ENCODE measurements around the gene TTLL10. TPM values are rescaled to one million over a fixed set of nuclear protein-coding genes. Genes with fewer than 3 reads are reported as not detected.

Gene TTLL10
- total and polyA plus RNA-seq, 2 of the 8 experiments (the other 6 are each of a cell fraction or from before 2014, with no cell fraction given) = 1.1 to 1.7 TPM

- CTCF ChIA-PET (ENCODE audit: partially characterized antibody) = interaction anchor here (1.4 to 2.3 kb wide), 3 partner anchors 16 to 95 kb away, joined by 3 to 12 read pairs (median 9); no protein-coding TSS in a partner anchor
- no peak overlapping the region for H3K4me3 ChIP-seq (ENCODE audit: extremely low read depth in 1 of 4, insufficient read depth in 2 of 4, low read depth in 3 of 4, low read length in 4 of 4)
- H3K18ac ChIP-seq (ENCODE audit: extremely low read depth, low read length) = no peak overlapping the region
- TF ChIP-seq SAP30 (IDR thresholded peaks at IDR 0.05; ENCODE audit: insufficient read depth, insufficient replicate concordance, low read length) = no peak
- TF ChIP-seq MAX (IDR thresholded peaks at IDR 0.05) = no peak
- TF ChIP-seq POLR2A (IDR thresholded peaks at IDR 0.05; ENCODE audit: control extremely low read depth in 1 of 2, low read depth in 2 of 2, low read length in 2 of 2) = no peak
- no peak for TF ChIP-seq RXRA (IDR thresholded peaks at IDR 0.05; ENCODE audit: insufficient read depth, low read depth, low read length)
- no peak for TF ChIP-seq TEAD4 (IDR thresholded peaks at IDR 0.05; ENCODE audit: low read depth, low read length)
- no peak for TF ChIP-seq KDM5A (IDR thresholded peaks at IDR 0.05; ENCODE audit: low read length)
- no peak for TF ChIP-seq BCL11A (IDR thresholded peaks at IDR 0.05; ENCODE audit: low read depth in 2 of 2, low read length in 2 of 2)
- TF ChIP-seq TAF1 (IDR thresholded peaks at IDR 0.05; ENCODE audit: low read depth, low read length) = no peak
- no peak for TF ChIP-seq SIN3A (conservative IDR thresholded peaks at IDR 0.05 in 1 of 2, IDR thresholded peaks at IDR 0.05 in 1 of 2; ENCODE audit: low read depth in 1 of 2, low read length in 2 of 2)
- no peak for TF ChIP-seq CEBPB (IDR thresholded peaks at IDR 0.05; ENCODE audit: low read depth, low read length)
- TF ChIP-seq SRF (IDR thresholded peaks at IDR 0.05; ENCODE audit: low read depth, low read length) = no peak
- TF ChIP-seq GABPA (IDR thresholded peaks at IDR 0.05; ENCODE audit: borderline replicate concordance, insufficient read depth, low read length) = no peak
Observed at GRCh38 chr1:1216770-1217620, 43.3 kb downstream of the TTLL10 start.

More at GRCh38 chr1:1216770-1217620, 43.3 kb downstream of the TTLL10 start:
- no peak overlapping the region for H4K91ac ChIP-seq (replicated peaks; ENCODE audit: insufficient read length, low read length)
- H2AK5ac ChIP-seq (ENCODE audit: low read depth, low read length) = no peak overlapping the region
- POLR2A ChIA-PET (ENCODE audit: partially characterized antibody) = interaction anchor here (0.6 to 4.3 kb wide), 3 partner anchors 10 to 42 kb away, joined by 3 to 15 read pairs (median 6); no protein-coding TSS in a partner anchor
- no peak overlapping the region for H4K8ac ChIP-seq (ENCODE audit: extremely low read depth, insufficient read depth, low read length)
- no peak overlapping the region for H3K4ac ChIP-seq (replicated peaks; ENCODE audit: insufficient read length, low read depth, low read length)
- no peak overlapping the region for H2BK5ac ChIP-seq (ENCODE audit: low read depth, low read length)
- no peaks in the 10 kb centered on the region for H3K9me3 ChIP-seq (ENCODE audit: insufficient read depth in 2 of 2, low read depth in 1 of 2, low read length in 1 of 2)
- H3K56ac ChIP-seq (replicated peaks; ENCODE audit: insufficient read length, low read depth, low read length) = no peak overlapping the region
- no peak overlapping the region for H2BK12ac ChIP-seq (ENCODE audit: low read depth, low read length)
- H3K36me3 ChIP-seq (ENCODE audit: control insufficient read depth in 2 of 4, insufficient read depth in 4 of 4, low read length in 3 of 4) = peaks cover 0 to 21% (median 7%) of the 10 kb centered on the region in 4 experiments; a peak in 6 of 8 replicates
- DNase-seq (ENCODE audit: low read depth in 1 of 2, low spot score in 2 of 2) (no peak), FAIRE-seq (no peak)
- 95% methylated on average over 55 of the region's 74 CpGs; no CpG with 5 or more reads in 1 of the 2 experiments for WGBS, 2 experiments (ENCODE audit: extremely low coverage in 1 of 2, insufficient coverage in 1 of 2, insufficient read length in 1 of 2, insufficient replicate concordance in 2 of 2, low coverage in 1 of 2, low lambda C conversion rate in 2 of 2, missing lambda C conversion rate in 1 of 2)
- no peak overlapping the region for H2BK15ac ChIP-seq (ENCODE audit: low read length)
- H4K5ac ChIP-seq (ENCODE audit: insufficient read length, low read depth, low read length) = no peak overlapping the region
- no peaks in the 10 kb centered on the region for H3K27me3 ChIP-seq (replicated peaks in 1 of 4; ENCODE audit: control insufficient read depth in 3 of 4, extremely low read depth in 1 of 4, insufficient read depth in 3 of 4, low read length in 3 of 4)
- no peak overlapping the region for H3K9ac ChIP-seq (replicated peaks in 1 of 4; ENCODE audit: extremely low read depth in 1 of 4, low read depth in 3 of 4, low read length in 3 of 4)
- peaks cover 3 to 10% of the 10 kb centered on the region in 2 experiments for H4K20me1 ChIP-seq (replicated peaks in 1 of 2; ENCODE audit: control insufficient read depth in 1 of 2, insufficient read depth in 2 of 2, low read length in 2 of 2)
- no peak overlapping the region for H3K4me2 ChIP-seq (ENCODE audit: insufficient read depth in 1 of 2, low read depth in 2 of 2, low read length in 2 of 2)
- no peaks in the 10 kb centered on the region; a peak in 1 of 7 replicates for H3K4me1 ChIP-seq (replicated peaks in 1 of 4; ENCODE audit: control insufficient read depth in 3 of 4, insufficient read depth in 4 of 4, low read length in 3 of 4)
- H3K27ac ChIP-seq (ENCODE audit: low read depth, low read length) = no peak overlapping the region
- H3K79me1 ChIP-seq (ENCODE audit: low read depth, low read length) = peaks cover 2% of the 10 kb centered on the region; the same call in 1 of the 2 replicates
- H2AFZ ChIP-seq (ENCODE audit: low read length) = no peak overlapping the region
- H3K23ac ChIP-seq (ENCODE audit: insufficient read length) = no peak overlapping the region
- no peaks in the 10 kb centered on the region for H3K23me2 ChIP-seq (ENCODE audit: low read depth, low read length)
- H2BK120ac ChIP-seq (replicated peaks; ENCODE audit: low read depth, low read length) = no peak overlapping the region
- H3K79me2 ChIP-seq (ENCODE audit: control insufficient read depth in 1 of 2, insufficient read depth in 2 of 2, low read length in 2 of 2) = no peaks in the 10 kb centered on the region
- H2BK20ac ChIP-seq (ENCODE audit: low read length) = no peak overlapping the region
- H3K14ac ChIP-seq (ENCODE audit: insufficient read length) = no peak overlapping the region

All from H1 (cell line).